ENCODE measurements around the gene TIMM21.
A peak's percentile ranks its signal among the peaks of the same experiment; 100 is the strongest.

Gene TIMM21

DNA sequence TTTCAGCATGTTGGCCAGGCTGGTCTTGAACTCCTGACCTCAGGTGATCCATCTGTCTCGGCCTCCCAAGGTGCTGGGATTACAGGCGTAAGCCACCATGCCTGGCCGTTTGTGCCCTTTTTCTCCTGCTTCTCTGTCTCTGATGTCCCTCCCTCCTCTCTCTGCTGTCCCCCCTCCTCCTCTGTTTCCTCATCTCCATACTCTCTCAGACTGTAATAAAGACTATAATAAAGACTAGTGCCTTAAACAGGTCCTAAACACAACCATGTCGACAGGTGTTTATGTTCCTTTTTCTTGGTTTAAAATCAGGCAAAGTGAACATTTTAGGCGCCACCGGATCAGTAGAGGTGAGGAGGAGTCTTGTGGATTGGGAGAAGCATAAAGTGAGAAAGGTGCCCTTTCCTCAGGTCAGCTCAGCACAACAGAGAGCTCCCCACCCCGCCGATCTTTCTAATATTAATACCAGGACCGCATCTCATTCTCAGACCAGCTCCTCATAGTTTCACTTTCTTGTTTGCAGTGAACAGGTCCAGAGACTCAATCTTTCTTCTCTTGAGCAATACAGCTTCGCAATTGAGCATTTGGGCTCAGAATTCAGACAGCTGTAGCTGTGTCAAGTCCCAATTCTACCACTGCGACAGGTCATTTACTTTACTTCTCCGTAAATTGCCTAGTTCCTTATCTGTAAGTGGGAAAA lies 23.7 kb downstream of the TIMM21 start:
- TF ChIP-seq, protein P1, sequence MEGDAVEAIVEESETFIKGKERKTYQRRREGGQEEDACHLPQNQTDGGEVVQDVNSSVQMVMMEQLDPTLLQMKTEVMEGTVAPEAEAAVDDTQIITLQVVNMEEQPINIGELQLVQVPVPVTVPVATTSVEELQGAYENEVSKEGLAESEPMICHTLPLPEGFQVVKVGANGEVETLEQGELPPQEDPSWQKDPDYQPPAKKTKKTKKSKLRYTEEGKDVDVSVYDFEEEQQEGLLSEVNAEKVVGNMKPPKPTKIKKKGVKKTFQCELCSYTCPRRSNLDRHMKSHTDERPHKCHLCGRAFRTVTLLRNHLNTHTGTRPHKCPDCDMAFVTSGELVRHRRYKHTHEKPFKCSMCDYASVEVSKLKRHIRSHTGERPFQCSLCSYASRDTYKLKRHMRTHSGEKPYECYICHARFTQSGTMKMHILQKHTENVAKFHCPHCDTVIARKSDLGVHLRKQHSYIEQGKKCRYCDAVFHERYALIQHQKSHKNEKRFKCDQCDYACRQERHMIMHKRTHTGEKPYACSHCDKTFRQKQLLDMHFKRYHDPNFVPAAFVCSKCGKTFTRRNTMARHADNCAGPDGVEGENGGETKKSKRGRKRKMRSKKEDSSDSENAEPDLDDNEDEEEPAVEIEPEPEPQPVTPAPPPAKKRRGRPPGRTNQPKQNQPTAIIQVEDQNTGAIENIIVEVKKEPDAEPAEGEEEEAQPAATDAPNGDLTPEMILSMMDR (IDR thresholded peaks at IDR 0.05; ENCODE audit: control insufficient read depth, extremely low read depth, insufficient read depth): no peak
- H3K4me3 ChIP-seq (ENCODE audit: low read depth, low read length): peak overlapping the region; percentile 3; the same call in 1 of the 2 replicates
- DNase-seq (ENCODE audit: low read depth): no peak

DNA sequence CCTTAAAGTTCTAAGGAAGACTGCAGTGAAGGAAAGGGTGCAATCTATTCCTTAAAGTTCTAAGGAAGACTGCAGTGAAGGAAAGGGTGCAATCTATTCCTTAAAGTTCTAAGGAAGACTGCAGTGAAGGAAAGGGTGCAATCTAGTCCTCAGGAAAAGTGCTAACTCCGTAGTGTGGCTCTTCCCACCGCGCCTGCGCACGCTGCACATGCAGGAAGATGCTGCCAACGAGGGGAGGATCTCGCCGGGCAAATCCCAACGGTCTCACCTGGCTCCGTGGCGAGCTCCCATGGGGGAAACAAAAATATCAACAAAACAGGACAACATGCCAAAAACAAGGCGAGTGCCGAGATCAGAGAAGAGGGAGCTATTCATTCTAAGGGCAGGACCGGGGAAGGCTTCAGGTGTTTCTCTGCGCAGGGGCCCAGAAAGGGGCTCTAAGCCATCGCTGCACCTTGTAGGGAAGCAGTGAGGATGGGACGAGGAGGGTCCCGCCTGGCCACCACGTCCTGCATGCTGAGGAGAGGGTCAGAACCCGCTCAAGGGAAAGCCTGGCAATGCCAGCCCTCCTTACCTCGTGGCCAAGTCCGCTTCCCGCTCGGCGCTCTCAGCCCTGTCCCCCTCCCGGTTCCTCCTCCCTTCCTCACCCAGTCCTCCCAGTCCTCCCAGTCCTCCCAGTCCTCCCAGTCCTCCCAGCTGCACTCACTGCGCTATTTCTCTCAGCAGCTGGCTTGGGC lies 24.5 kb downstream of the TIMM21 start:
- TF ChIP-seq, protein P1 (IDR thresholded peaks at IDR 0.05; ENCODE audit: control insufficient read depth, extremely low read depth, insufficient read depth): no peak
- H3K4me3 ChIP-seq (ENCODE audit: low read depth, low read length): no peak overlapping the region
- no peak for DNase-seq (ENCODE audit: low read depth)

DNA sequence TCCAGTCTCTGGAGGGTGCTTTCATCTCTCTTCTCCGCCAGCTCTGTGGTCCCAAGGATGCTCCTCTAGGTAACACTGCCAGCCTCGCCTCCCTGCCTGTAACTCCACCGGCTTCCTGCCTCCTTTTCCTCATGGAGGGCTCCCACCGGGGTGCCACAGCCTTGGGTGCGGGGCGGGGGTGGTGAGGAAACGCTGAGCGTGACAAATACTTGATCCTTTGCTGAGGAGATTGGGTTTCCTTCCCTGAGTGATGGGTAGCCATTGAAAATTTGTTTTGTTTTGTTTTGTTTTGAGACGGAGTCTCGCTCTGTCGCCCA lies 25.1 kb downstream of the TIMM21 start:
- H3K4me3 ChIP-seq (ENCODE audit: low read depth, low read length): no peak overlapping the region
- DNase-seq (ENCODE audit: low read depth): no peak
- TF ChIP-seq, protein P1 (IDR thresholded peaks at IDR 0.05; ENCODE audit: control insufficient read depth, extremely low read depth, insufficient read depth): no peak

DNA sequence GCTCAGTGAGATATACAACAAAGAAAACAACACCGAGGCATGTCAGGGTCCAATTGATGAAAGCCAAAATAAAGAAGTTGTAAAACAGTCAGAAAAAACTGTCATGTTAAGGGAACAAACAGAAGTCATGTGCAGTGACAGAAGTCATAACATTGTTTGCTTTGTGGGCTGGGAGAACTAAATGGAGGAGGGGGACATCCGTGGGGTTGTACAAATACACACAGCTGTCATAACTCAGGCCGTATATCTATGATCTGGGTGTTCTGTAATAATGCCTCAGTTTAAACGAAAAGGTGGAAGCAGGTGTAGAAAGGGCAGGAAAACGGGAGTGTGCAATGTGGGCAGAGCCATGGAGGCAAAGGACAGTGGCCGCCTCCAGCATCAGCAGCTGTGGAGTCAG lies 27.3 kb downstream of the TIMM21 start:
- TF ChIP-seq, protein P1 (IDR thresholded peaks at IDR 0.05; ENCODE audit: control insufficient read depth, extremely low read depth, insufficient read depth): no peak
- H3K4me3 ChIP-seq (ENCODE audit: low read depth, low read length): no peak overlapping the region
- peak; percentile 31 for DNase-seq (ENCODE audit: low read depth)

DNA sequence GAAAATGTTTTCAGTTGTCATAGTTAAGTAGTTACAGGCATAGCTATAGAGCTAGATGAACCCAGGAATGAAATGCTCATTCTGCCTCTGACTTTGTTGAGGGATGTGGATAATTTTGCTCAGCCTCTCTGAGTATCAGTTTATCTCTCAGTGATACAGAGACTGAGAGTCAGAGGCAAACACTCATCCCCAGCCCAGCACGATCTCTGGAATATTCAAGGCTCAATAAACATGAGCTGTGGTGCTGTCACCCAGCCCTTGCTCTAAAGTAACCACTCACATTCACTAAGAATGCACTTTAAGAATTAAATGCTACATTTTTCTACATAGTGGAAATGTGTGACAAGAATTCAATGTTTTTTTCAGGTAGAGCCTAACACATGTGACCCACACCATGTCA lies 30.6 kb downstream of the TIMM21 start:
- H3K4me3 ChIP-seq (ENCODE audit: low read depth, low read length): no peak overlapping the region
- TF ChIP-seq, protein P1 (IDR thresholded peaks at IDR 0.05; ENCODE audit: control insufficient read depth, extremely low read depth, insufficient read depth): no peak
- no peak for DNase-seq (ENCODE audit: low read depth)

DNA sequence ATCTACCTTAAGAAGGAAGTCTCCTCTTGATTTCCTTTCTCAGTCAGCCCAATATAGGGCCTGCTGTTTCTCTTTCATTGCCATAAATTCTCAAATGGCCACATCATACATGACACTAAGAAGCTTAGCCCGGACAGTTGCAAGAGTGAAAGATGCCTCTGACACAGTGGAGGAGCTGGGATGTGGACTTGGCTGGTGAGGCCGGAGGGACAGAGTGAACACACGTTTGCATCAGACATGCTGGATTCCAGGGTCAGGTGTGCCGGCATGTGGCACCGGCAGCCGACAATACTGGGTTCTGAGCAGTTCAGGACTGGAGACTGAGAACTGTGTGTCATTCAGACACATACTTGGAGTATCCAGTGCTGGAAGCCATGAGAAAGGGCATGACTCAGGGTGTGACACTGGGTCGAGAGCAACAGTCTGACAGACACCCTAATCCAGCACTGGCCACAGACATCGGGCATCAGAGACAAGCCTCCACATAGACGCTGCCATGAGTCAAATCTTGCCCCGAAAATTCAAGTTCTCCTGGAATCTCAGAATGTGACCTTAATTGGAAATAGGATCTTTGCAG lies 31.4 kb downstream of the TIMM21 start:
- DNase-seq (ENCODE audit: low read depth): no peak
- TF ChIP-seq, protein P1 (IDR thresholded peaks at IDR 0.05; ENCODE audit: control insufficient read depth, extremely low read depth, insufficient read depth): no peak
- H3K4me3 ChIP-seq (ENCODE audit: low read depth, low read length): no peak overlapping the region
